ENCODE data around the gene SMARCA4.

The SMARCA4 gene

DNA sequence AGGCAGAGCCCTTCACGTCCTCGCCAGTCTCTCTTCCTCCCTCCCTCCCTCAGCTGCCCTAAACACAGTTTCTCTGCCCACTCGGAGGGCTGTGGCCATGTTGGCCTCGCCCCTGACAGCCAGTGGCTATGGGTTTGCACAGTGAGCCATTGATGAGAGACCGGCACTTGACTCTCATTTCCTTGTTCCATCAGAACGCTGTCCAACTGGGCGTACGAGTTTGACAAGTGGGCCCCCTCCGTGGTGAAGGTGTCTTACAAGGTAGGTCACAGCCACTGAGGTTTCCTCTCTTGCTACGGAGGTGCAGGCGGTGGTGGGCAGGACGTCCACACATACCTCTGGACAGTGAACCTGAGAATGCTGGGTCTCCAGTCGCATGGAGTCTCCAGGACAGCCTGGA is 57.9 kb downstream of the SMARCA4 start:
- H3K27ac ChIP-seq (ENCODE audit: low read depth, low read length) = no peak overlapping the region
- H3K36me3 ChIP-seq (ENCODE audit: control insufficient read depth, insufficient read depth, low read length) = peaks cover 28% of the 10 kb centered on the region

DNA sequence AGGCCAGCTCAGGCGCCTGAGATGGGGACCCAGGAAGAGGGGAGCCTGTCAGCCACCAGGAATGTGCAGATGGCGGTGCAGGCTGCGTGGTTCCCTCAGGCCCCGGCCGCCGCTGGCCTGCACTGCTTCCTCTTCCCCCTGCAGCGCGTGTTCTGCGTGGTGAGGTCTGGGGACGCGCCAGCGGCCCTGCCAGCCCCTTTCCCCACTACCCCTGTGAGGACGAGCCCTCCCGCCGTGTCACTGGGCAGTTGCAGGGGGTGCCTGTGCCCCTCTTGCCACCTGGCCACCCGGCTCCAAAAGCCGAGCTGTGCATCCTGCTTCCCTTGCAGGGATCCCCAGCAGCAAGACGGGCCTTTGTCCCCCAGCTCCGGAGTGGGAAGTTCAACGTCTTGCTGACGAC is 58.4 kb downstream of the SMARCA4 start:
- Histone ChIP-seq H3K23ac (ENCODE audit: low read length) (no peak overlapping the region), H3K79me2 (ENCODE audit: control insufficient read depth, insufficient read depth, low read length) (no peaks in the 10 kb centered on the region), H2BK5ac (ENCODE audit: low read length) (no peak overlapping the region), H2BK15ac (replicated peaks; ENCODE audit: low read depth) (no peak overlapping the region), H3K4me2 (ENCODE audit: low read length) (no peak overlapping the region), H3K9ac (ENCODE audit: low read length) (no peak overlapping the region), H2BK120ac (ENCODE audit: low read depth, low read length) (no peak overlapping the region), H3K79me1 (ENCODE audit: low read length) (no peaks in the 10 kb centered on the region), H3K27ac (ENCODE audit: low read depth, low read length) (no peak overlapping the region), H3K56ac (ENCODE audit: low read length) (no peak overlapping the region), H4K5ac (ENCODE audit: low read length) (no peak overlapping the region), H3K18ac (ENCODE audit: low read length) (no peak overlapping the region), H3K4me3 (ENCODE audit: low read length) (no peak overlapping the region), H3K4me1 (ENCODE audit: control insufficient read depth, low read depth, low read length) (no peaks in the 10 kb centered on the region), H4K8ac (ENCODE audit: low read depth, low read length) (no peak overlapping the region), H2AK5ac (ENCODE audit: low read length) (no peak overlapping the region), H3K36me3 (ENCODE audit: control insufficient read depth, insufficient read depth, low read length) (peaks cover 32% of the 10 kb centered on the region), H3K27me3 (ENCODE audit: insufficient read depth, low read length, poor library complexity) (no peaks in the 10 kb centered on the region), H3K4ac (ENCODE audit: low read depth, low read length) (no peak overlapping the region)
- WGBS (ENCODE audit: extremely low coverage, insufficient coverage, low lambda C conversion rate) = no CpG with 5 or more reads among the region's 21 CpGs
- DNase-seq = no peak

More for the DNA sequence above, 57.9 kb downstream of the SMARCA4 start:
- Histone ChIP-seq H2AK5ac (ENCODE audit: low read length) (no peak overlapping the region), H2BK5ac (ENCODE audit: low read length) (no peak overlapping the region), H4K5ac (ENCODE audit: low read length) (no peak overlapping the region), H3K27me3 (ENCODE audit: insufficient read depth, low read length, poor library complexity) (no peaks in the 10 kb centered on the region), H3K9ac (ENCODE audit: low read length) (no peak overlapping the region), H3K79me2 (ENCODE audit: control insufficient read depth, insufficient read depth, low read length) (no peaks in the 10 kb centered on the region), H3K4me2 (ENCODE audit: low read length) (no peak overlapping the region), H3K23ac (ENCODE audit: low read length) (no peak overlapping the region), H2BK120ac (ENCODE audit: low read depth, low read length) (no peak overlapping the region), H3K79me1 (ENCODE audit: low read length) (no peaks in the 10 kb centered on the region), H3K4me3 (ENCODE audit: low read length) (no peak overlapping the region), H3K4ac (ENCODE audit: low read depth, low read length) (no peak overlapping the region), H3K4me1 (ENCODE audit: control insufficient read depth, low read depth, low read length) (no peaks in the 10 kb centered on the region), H3K18ac (ENCODE audit: low read length) (no peak overlapping the region), H2BK15ac (replicated peaks; ENCODE audit: low read depth) (no peak overlapping the region), H3K56ac (ENCODE audit: low read length) (no peak overlapping the region), H4K8ac (ENCODE audit: low read depth, low read length) (no peak overlapping the region)
- no peak for DNase-seq
- no CpG with 5 or more reads among the region's 13 CpGs for WGBS (ENCODE audit: extremely low coverage, insufficient coverage, low lambda C conversion rate)

DNA sequence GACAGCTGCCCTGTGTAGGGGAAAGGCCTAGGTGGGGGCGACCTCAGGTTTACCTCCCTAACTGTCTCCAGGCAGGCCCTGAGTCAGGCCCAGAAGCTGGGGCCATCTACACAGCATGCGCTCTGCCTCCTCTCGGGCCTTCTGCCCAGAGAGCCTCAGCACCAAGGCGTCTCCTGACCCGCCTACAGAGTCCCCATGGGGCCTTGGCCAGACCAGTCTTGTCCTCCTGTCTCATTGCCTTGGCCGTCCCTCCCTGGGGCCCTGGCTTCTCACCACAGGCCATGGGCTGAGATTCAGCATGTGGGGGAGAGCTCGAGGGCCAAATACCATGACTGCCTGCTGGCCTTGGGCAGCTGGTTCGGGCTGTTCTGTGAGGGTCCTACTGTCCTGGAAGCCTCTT is 59.0 kb downstream of the SMARCA4 start:
- H3K23ac ChIP-seq (ENCODE audit: low read length) = no peak overlapping the region
- no CpG with 5 or more reads among the region's 8 CpGs for WGBS (ENCODE audit: extremely low coverage, insufficient coverage, low lambda C conversion rate)
- no peaks in the 10 kb centered on the region for H3K79me2 ChIP-seq (ENCODE audit: control insufficient read depth, insufficient read depth, low read length)

DNA sequence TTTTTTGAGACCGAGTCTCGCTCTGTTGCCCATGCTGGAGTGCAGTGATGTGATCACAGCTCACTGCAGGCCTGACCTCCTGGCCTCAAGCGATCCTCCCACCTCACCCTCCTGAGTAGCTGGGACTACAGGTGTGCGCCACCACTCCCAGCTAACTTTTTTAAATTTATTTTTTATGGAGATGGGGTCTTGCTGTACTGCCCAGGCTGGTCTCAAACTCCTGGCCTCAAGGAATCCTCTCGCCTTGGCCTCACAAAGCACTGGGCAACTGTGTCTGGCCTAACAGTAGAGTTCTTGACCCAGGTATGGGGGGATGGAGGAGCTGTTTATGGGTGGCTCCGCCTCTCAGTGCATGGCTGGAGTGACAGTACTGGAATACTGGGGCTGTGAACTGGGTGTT is 59.6 kb downstream of the SMARCA4 start:
- H3K4me3 ChIP-seq (ENCODE audit: low read length) = no peak overlapping the region
- peaks cover 35% of the 10 kb centered on the region for H3K36me3 ChIP-seq (ENCODE audit: control insufficient read depth, insufficient read depth, low read length)
- no peaks in the 10 kb centered on the region for H3K79me2 ChIP-seq (ENCODE audit: control insufficient read depth, insufficient read depth, low read length)
- DNase-seq = no peak
- no peaks in the 10 kb centered on the region for H3K79me1 ChIP-seq (ENCODE audit: low read length)
- no peak overlapping the region for H3K9ac ChIP-seq (ENCODE audit: low read length)
- H3K4me2 ChIP-seq (ENCODE audit: low read length) = no peak overlapping the region
- no peaks in the 10 kb centered on the region for H3K27me3 ChIP-seq (ENCODE audit: insufficient read depth, low read length, poor library complexity)
- no peak overlapping the region for H2BK5ac ChIP-seq (ENCODE audit: low read length)
- no peak overlapping the region for H3K23ac ChIP-seq (ENCODE audit: low read length)
- no peak overlapping the region for H3K18ac ChIP-seq (ENCODE audit: low read length)
- no peak overlapping the region for H4K8ac ChIP-seq (ENCODE audit: low read depth, low read length)
- no peak overlapping the region for H3K56ac ChIP-seq (ENCODE audit: low read length)
- no peak overlapping the region for H2AK5ac ChIP-seq (ENCODE audit: low read length)
- no peaks in the 10 kb centered on the region for H3K4me1 ChIP-seq (ENCODE audit: control insufficient read depth, low read depth, low read length)
- no CpG with 5 or more reads among the region's 6 CpGs for WGBS (ENCODE audit: extremely low coverage, insufficient coverage, low lambda C conversion rate)
- H3K27ac ChIP-seq (ENCODE audit: low read depth, low read length) = no peak overlapping the region
- no peak overlapping the region for H2BK120ac ChIP-seq (ENCODE audit: low read depth, low read length)
- H4K5ac ChIP-seq (ENCODE audit: low read length) = no peak overlapping the region
- no peak overlapping the region for H2BK15ac ChIP-seq (replicated peaks; ENCODE audit: low read depth)
- H3K4ac ChIP-seq (ENCODE audit: low read depth, low read length) = no peak overlapping the region

More for the DNA sequence above, 59.0 kb downstream of the SMARCA4 start:
- Histone ChIP-seq H3K79me1 (ENCODE audit: low read length) (no peaks in the 10 kb centered on the region), H2BK5ac (ENCODE audit: low read length) (no peak overlapping the region), H3K4ac (ENCODE audit: low read depth, low read length) (no peak overlapping the region), H3K4me2 (ENCODE audit: low read length) (no peak overlapping the region), H3K36me3 (ENCODE audit: control insufficient read depth, insufficient read depth, low read length) (peaks cover 33% of the 10 kb centered on the region), H3K9ac (ENCODE audit: low read length) (no peak overlapping the region), H2BK15ac (replicated peaks; ENCODE audit: low read depth) (no peak overlapping the region), H3K18ac (ENCODE audit: low read length) (no peak overlapping the region), H3K56ac (ENCODE audit: low read length) (no peak overlapping the region), H3K4me1 (ENCODE audit: control insufficient read depth, low read depth, low read length) (no peaks in the 10 kb centered on the region), H4K8ac (ENCODE audit: low read depth, low read length) (no peak overlapping the region), H3K27me3 (ENCODE audit: insufficient read depth, low read length, poor library complexity) (no peaks in the 10 kb centered on the region), H3K4me3 (ENCODE audit: low read length) (no peak overlapping the region), H4K5ac (ENCODE audit: low read length) (no peak overlapping the region), H3K27ac (ENCODE audit: low read depth, low read length) (no peak overlapping the region), H2AK5ac (ENCODE audit: low read length) (no peak overlapping the region), H2BK120ac (ENCODE audit: low read depth, low read length) (no peak overlapping the region)
- DNase-seq = no peak

DNA sequence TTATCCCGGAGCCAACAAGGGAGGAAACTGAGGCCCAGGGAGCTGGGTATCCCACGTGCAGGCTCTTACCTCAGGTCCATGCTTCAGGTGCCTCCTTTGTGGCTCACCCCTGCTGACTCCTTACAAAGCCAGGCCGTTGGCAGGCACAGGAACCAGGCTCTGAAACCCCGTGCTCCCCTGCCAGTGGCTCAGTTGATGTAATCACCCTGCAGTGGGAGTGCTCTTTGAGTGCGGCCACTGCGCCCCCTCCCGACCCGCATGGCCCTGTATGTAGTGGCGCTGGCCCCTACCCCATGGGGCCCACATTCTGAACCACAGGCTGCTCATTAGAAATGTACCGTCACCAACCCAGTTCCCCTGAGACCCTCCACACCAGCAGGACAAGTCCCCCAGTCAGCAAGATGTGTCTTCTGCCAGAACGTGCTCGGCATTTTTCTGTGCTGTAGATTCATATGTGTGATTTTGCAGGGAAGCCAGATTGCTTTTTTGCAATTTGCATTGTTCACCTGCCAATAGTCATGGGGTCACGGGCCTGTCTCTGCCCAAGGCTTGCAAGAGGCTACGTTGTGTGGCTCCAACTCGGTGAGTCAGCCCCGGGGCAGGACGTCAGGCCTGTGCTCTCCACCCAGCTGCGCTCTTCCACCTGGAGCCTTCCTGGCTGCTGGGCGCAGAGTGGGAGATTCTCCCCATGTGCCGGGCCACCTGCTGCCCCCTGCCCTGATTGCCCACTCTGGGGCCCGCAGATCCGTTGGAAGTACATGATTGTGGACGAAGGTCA is 60.3 kb downstream of the SMARCA4 start:
- H3K23ac ChIP-seq (ENCODE audit: low read length) = no peak overlapping the region
- no peak overlapping the region for H2BK5ac ChIP-seq (ENCODE audit: low read length)
- H3K18ac ChIP-seq (ENCODE audit: low read length) = no peak overlapping the region
- no peaks in the 10 kb centered on the region for H3K79me2 ChIP-seq (ENCODE audit: control insufficient read depth, insufficient read depth, low read length)
- H2AK5ac ChIP-seq (ENCODE audit: low read length) = no peak overlapping the region
- H4K5ac ChIP-seq (ENCODE audit: low read length) = no peak overlapping the region
- no peak overlapping the region for H3K9ac ChIP-seq (ENCODE audit: low read length)
- H3K4me3 ChIP-seq (ENCODE audit: low read length) = no peak overlapping the region
- no peak overlapping the region for H2BK120ac ChIP-seq (ENCODE audit: low read depth, low read length)
- no peak overlapping the region for H2BK15ac ChIP-seq (replicated peaks; ENCODE audit: low read depth)
- H3K27ac ChIP-seq (ENCODE audit: low read depth, low read length) = no peak overlapping the region
- no peak for DNase-seq
- no CpG with 5 or more reads among the region's 23 CpGs for WGBS (ENCODE audit: extremely low coverage, insufficient coverage, low lambda C conversion rate)
- no peaks in the 10 kb centered on the region for H3K79me1 ChIP-seq (ENCODE audit: low read length)
- no peak overlapping the region for H4K8ac ChIP-seq (ENCODE audit: low read depth, low read length)
- no peak overlapping the region for H3K4me2 ChIP-seq (ENCODE audit: low read length)
- no peak overlapping the region for H3K4ac ChIP-seq (ENCODE audit: low read depth, low read length)
- H3K36me3 ChIP-seq (ENCODE audit: control insufficient read depth, insufficient read depth, low read length) = peaks cover 37% of the 10 kb centered on the region
- H3K56ac ChIP-seq (ENCODE audit: low read length) = no peak overlapping the region
- H3K4me1 ChIP-seq (ENCODE audit: control insufficient read depth, low read depth, low read length) = no peaks in the 10 kb centered on the region
- no peaks in the 10 kb centered on the region for H3K27me3 ChIP-seq (ENCODE audit: insufficient read depth, low read length, poor library complexity)

DNA sequence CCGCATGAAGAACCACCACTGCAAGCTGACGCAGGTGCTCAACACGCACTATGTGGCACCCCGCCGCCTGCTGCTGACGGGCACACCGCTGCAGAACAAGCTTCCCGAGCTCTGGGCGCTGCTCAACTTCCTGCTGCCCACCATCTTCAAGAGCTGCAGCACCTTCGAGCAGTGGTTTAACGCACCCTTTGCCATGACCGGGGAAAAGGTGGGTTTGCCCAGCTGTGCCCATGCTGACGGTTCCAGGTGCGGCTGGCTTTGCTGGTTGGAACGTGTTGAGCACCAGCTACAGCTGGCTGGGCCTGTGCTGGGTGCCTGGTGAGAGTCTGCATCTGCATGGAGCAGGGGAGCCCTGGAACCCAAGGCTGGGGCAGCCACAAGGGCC is 60.9 kb downstream of the SMARCA4 start:
- Histone ChIP-seq H2BK120ac (ENCODE audit: low read depth, low read length) (no peak overlapping the region), H3K27ac (ENCODE audit: low read depth, low read length) (no peak overlapping the region), H2BK5ac (ENCODE audit: low read length) (no peak overlapping the region), H3K27me3 (ENCODE audit: insufficient read depth, low read length, poor library complexity) (no peaks in the 10 kb centered on the region), H4K8ac (ENCODE audit: low read depth, low read length) (no peak overlapping the region), H3K79me1 (ENCODE audit: low read length) (no peaks in the 10 kb centered on the region), H3K79me2 (ENCODE audit: control insufficient read depth, insufficient read depth, low read length) (no peaks in the 10 kb centered on the region), H3K23ac (ENCODE audit: low read length) (no peak overlapping the region), H3K36me3 (ENCODE audit: control insufficient read depth, insufficient read depth, low read length) (peaks cover 37% of the 10 kb centered on the region), H3K9ac (ENCODE audit: low read length) (no peak overlapping the region), H2AK5ac (ENCODE audit: low read length) (no peak overlapping the region), H3K56ac (ENCODE audit: low read length) (no peak overlapping the region), H3K4me3 (ENCODE audit: low read length) (no peak overlapping the region), H3K4ac (ENCODE audit: low read depth, low read length) (no peak overlapping the region), H3K4me1 (ENCODE audit: control insufficient read depth, low read depth, low read length) (no peaks in the 10 kb centered on the region), H4K5ac (ENCODE audit: low read length) (no peak overlapping the region), H3K18ac (ENCODE audit: low read length) (no peak overlapping the region), H3K4me2 (ENCODE audit: low read length) (no peak overlapping the region), H2BK15ac (replicated peaks; ENCODE audit: low read depth) (no peak overlapping the region)
- no peak for DNase-seq
- no CpG with 5 or more reads among the region's 15 CpGs for WGBS (ENCODE audit: extremely low coverage, insufficient coverage, low lambda C conversion rate)
